Tibial artery (tissue), 4 donors: ENCODE measurements around the gene TPMT.
A peak's percentile ranks its signal among the peaks of the same experiment; 100 is the strongest.
"Not testable (repeated sequence)": the region's sequence is repeated elsewhere in the genome, so short reads cannot be mapped to it uniquely, and the experiment has no call there.

Experiments
- DNase-seq, 2 donors: peaks; one replicate each; pipeline ENCODE4 v3.0.0-alpha.2; 2019
- H3K27ac ChIP-seq, 2 donors: fragments of 200-600 bp; sonication (generic) in 1 of 2; 1 replicate in 1 of 2; 2 replicates in 1 of 2; pipeline ENCODE4 v1.5.1; 2018 to 2019; ENCODE audit warnings: mild to moderate bottlenecking in 1 of 2
- H3K27me3 ChIP-seq, 2 donors: fragments of 200-600 bp; sonication (generic) in 1 of 2; one replicate each; pipeline versions ENCODE4 v1.5.1 to v1.6.0; 2016 to 2019
- H3K36me3 ChIP-seq, 3 donors: fragments of 200-600 bp; sonication (generic) in 2 of 3; one replicate each; pipeline ENCODE4 v1.5.1; 2016 to 2019; ENCODE audit warnings: mild to moderate bottlenecking in 2 of 3
- H3K4me1 ChIP-seq, 4 donors: fragments of 200-600 bp; sonication (generic) in 2 of 4; 1 replicate in 3 of 4; 2 replicates in 1 of 4; pipeline ENCODE4 v1.5.1; 2016 to 2019
- H3K4me3 ChIP-seq, 2 donors: fragments of 200-600 bp; sonication (generic) in 1 of 2; 1 replicate in 1 of 2; 2 replicates in 1 of 2; pipeline ENCODE4 v1.5.1; 2018 to 2019; ENCODE audit warnings: mild to moderate bottlenecking in 2 of 2
- H3K9me3 ChIP-seq, 3 donors: fragments of 200-600 bp; sonication (generic) in 1 of 3; one replicate each; pipeline ENCODE4 v1.5.1; 2016 to 2019
- CTCF ChIP-seq, 2 experiments: fragments of 200-600 bp in 1 of 2; fragments of 450-650 bp in 1 of 2; IDR thresholded peaks; one replicate each; pipeline ENCODE4 v1.5.1; 2017 to 2019; ENCODE audit warnings: antibody characterized with exemption in 2 of 2, mild to moderate bottlenecking in 1 of 2, moderate library complexity in 1 of 2
- intact Hi-C: fragments of 100-400 bp; cut with DNase I; formaldehyde crosslinking; loops from one replicate; pipeline ENCODE4 v1.15.0; 2023; ENCODE audit warnings: low total_unique reads

Gene TPMT

GRCh38 chr6:18155864-18156421 is 1.1 kb upstream of the TPMT start:
- H3K9me3 ChIP-seq, result no peaks in the 10 kb centered on the region
- peaks cover 7 to 14% (median 8%) of the 10 kb centered on the region in 3 donors for H3K36me3 ChIP-seq
- peak; percentile 41 to 74 for DNase-seq
- intact Hi-C loops, result loop anchor here (10.0 kb wide), 2 partner anchors 109 to 451 kb away; partner anchors contain the start of genes DEK and NUP153
- H3K27me3 ChIP-seq, result no peaks in the 10 kb centered on the region
- no peak for TF ChIP-seq CTCF (IDR thresholded peaks at IDR 0.05)
- peak overlapping the region; percentile 90 to 99 for H3K4me3 ChIP-seq
- peak overlapping the region; percentile 70 to 79 for H3K27ac ChIP-seq
- H3K4me1 ChIP-seq, result peaks cover 0 to 18% (median 6%) of the 10 kb centered on the region in 4 donors

GRCh38 chr6:18155150-18155863 is 430 bp upstream of the TPMT start, which contains the start of gene KDM1B:
Gene KDM1B, plus strand, starts transcription at chr6:18155422. Its CDS starts 4,474 bp downstream, at chr6:18159896.
- Histone ChIP-seq H3K27me3 (no peaks in the 10 kb centered on the region), H3K4me1 (peaks cover 0 to 18% (median 6%) of the 10 kb centered on the region in 4 donors), H3K9me3 (no peaks in the 10 kb centered on the region), H3K27ac (peak within 1 kb of the TSS; percentile 80 to 86), H3K36me3 (peaks cover 5 to 9% (median 5%) of the 10 kb centered on the region in 3 donors), H3K4me3 (peak within 1 kb of the TSS; percentile 90 to 99)
- peak; percentile 97 to 99 for DNase-seq
- intact Hi-C loops, result loop anchor here (10.0 kb wide), 2 partner anchors 109 to 451 kb away; partner anchors contain the start of genes DEK and NUP153
- TF ChIP-seq CTCF (IDR thresholded peaks at IDR 0.05), result no peak

GRCh38 chr6:18153311-18153703 is 1.6 kb downstream of the TPMT start:
- DNase-seq, result no peak
- intact Hi-C loops, result loop anchor here (10.0 kb wide), 2 partner anchors 111 to 449 kb away; partner anchors contain the start of genes DEK and NUP153
- Histone ChIP-seq H3K27me3 (no peaks in the 10 kb centered on the region), H3K4me1 (peaks cover 0 to 18% (median 6%) of the 10 kb centered on the region in 4 donors), H3K4me3 (no peak overlapping the region), H3K27ac (peak overlapping the region in 1 of 2 donors; percentile 86), H3K9me3 (no peaks in the 10 kb centered on the region), H3K36me3 (no peaks in the 10 kb centered on the region)
- no peak for TF ChIP-seq CTCF (IDR thresholded peaks at IDR 0.05)

GRCh38 chr6:18151801-18152200 is 3.1 kb downstream of the TPMT start:
- DNase-seq, result no peak
- Histone ChIP-seq H3K27ac (no peak overlapping the region), H3K9me3 (no peaks in the 10 kb centered on the region), H3K27me3 (no peaks in the 10 kb centered on the region), H3K36me3 (peaks cover 0 to 3% (median 0%) of the 10 kb centered on the region in 3 donors), H3K4me3 (no peak overlapping the region), H3K4me1 (peaks cover 0 to 18% (median 6%) of the 10 kb centered on the region in 4 donors)
- intact Hi-C loops, result loop anchor here (10.0 kb wide), 2 partner anchors 113 to 447 kb away; partner anchors contain the start of genes DEK and NUP153
- no peak for TF ChIP-seq CTCF (IDR thresholded peaks at IDR 0.05)

GRCh38 chr6:18151391-18151790 is 3.5 kb downstream of the TPMT start:
- not testable (repeated sequence) for H3K4me3 ChIP-seq, DNase-seq, H3K27ac ChIP-seq, H3K9me3 ChIP-seq, H3K36me3 ChIP-seq, H3K27me3 ChIP-seq
- intact Hi-C loops, result loop anchor here (10.0 kb wide), 2 partner anchors 113 to 447 kb away; partner anchors contain the start of genes DEK and NUP153
- peaks cover 0 to 16% (median 5%) of the 10 kb centered on the region in 4 donors for H3K4me1 ChIP-seq
